Measurements from ENCODE around the gene BHLHE41. TPM values are rescaled to one million over a fixed set of nuclear protein-coding genes. Genes with fewer than 3 reads are reported as not detected.

Gene BHLHE41
- total and polyA plus RNA-seq, 2 donors from 2014 or later, result 2.2 to 34.3 TPM

GRCh38 chr12:26149968-26150500 is 25.2 kb upstream of the BHLHE41 start:
- no peak overlapping the region for H3K9ac ChIP-seq (ENCODE audit: low read length in 3 of 3)
- H3K27ac ChIP-seq (ENCODE audit: low read depth in 2 of 2, low read length in 2 of 2), result no peak overlapping the region
- H3K27me3 ChIP-seq (ENCODE audit: control insufficient read depth, insufficient read depth, low read length), result no peaks in the 10 kb centered on the region
- DNase-seq (peak in 1 of 5 donors; percentile 28), FAIRE-seq (no peak)
- no peak overlapping the region for H3K4me3 ChIP-seq (ENCODE audit: low read length in 3 of 3)
- no peak for TF ChIP-seq CTCF (IDR thresholded peaks at IDR 0.05; ENCODE audit: borderline replicate concordance, extremely low read depth, insufficient read depth)
- no peaks in the 10 kb centered on the region for H3K36me3 ChIP-seq (ENCODE audit: control insufficient read depth in 2 of 3, insufficient read depth in 3 of 3, low read length in 3 of 3)
- intact Hi-C loops (cut with DNase I), result no loop called here
- peaks cover 0 to 5% (median 0%) of the 10 kb centered on the region in 3 donors for H3K4me1 ChIP-seq (ENCODE audit: control insufficient read depth in 2 of 3, insufficient read depth in 2 of 3, low read depth in 1 of 3, low read length in 3 of 3)
- H3K9me3 ChIP-seq (ENCODE audit: control insufficient read depth in 2 of 3, insufficient read depth in 1 of 3, low read length in 3 of 3), result no peaks in the 10 kb centered on the region

GRCh38 chr12:26148291-26148690 is 23.5 kb upstream of the BHLHE41 start:
- Histone ChIP-seq H3K9me3 (ENCODE audit: control insufficient read depth in 2 of 3, insufficient read depth in 1 of 3, low read length in 3 of 3) (no peaks in the 10 kb centered on the region), H3K27me3 (ENCODE audit: control insufficient read depth, insufficient read depth, low read length) (no peaks in the 10 kb centered on the region), H3K36me3 (ENCODE audit: control insufficient read depth in 2 of 3, insufficient read depth in 3 of 3, low read length in 3 of 3) (no peaks in the 10 kb centered on the region), H3K4me3 (ENCODE audit: low read length in 3 of 3) (no peak overlapping the region), H3K27ac (ENCODE audit: low read depth in 2 of 2, low read length in 2 of 2) (no peak overlapping the region), H3K9ac (ENCODE audit: low read length in 3 of 3) (no peak overlapping the region), H3K4me1 (ENCODE audit: control insufficient read depth in 2 of 3, insufficient read depth in 2 of 3, low read depth in 1 of 3, low read length in 3 of 3) (no peaks in the 10 kb centered on the region)
- DNase-seq, result no peak
- no peak for FAIRE-seq
- TF ChIP-seq CTCF (IDR thresholded peaks at IDR 0.05; ENCODE audit: borderline replicate concordance, extremely low read depth, insufficient read depth), result no peak
- intact Hi-C loops (cut with DNase I), result no loop called here

- intact Hi-C loops (cut with DNase I), result no loop called here
- Histone ChIP-seq H3K9me3 (ENCODE audit: control insufficient read depth in 2 of 3, insufficient read depth in 1 of 3, low read length in 3 of 3) (no peaks in the 10 kb centered on the region), H3K4me3 (ENCODE audit: low read length in 3 of 3) (no peak overlapping the region), H3K36me3 (ENCODE audit: control insufficient read depth in 2 of 3, insufficient read depth in 3 of 3, low read length in 3 of 3) (no peaks in the 10 kb centered on the region), H3K27ac (ENCODE audit: low read depth in 2 of 2, low read length in 2 of 2) (no peak overlapping the region), H3K9ac (ENCODE audit: low read length in 3 of 3) (no peak overlapping the region), H3K4me1 (ENCODE audit: control insufficient read depth in 2 of 3, insufficient read depth in 2 of 3, low read depth in 1 of 3, low read length in 3 of 3) (no peaks in the 10 kb centered on the region), H3K27me3 (ENCODE audit: control insufficient read depth, insufficient read depth, low read length) (no peaks in the 10 kb centered on the region)
- no peak for TF ChIP-seq CTCF (IDR thresholded peaks at IDR 0.05; ENCODE audit: borderline replicate concordance, extremely low read depth, insufficient read depth)
- FAIRE-seq (no peak), DNase-seq (no peak)
Measured at GRCh38 chr12:26143291-26143690, 18.5 kb upstream of the BHLHE41 start.

GRCh38 chr12:26138860-26139259 is 14.0 kb upstream of the BHLHE41 start:
- H3K27me3 ChIP-seq (ENCODE audit: control insufficient read depth, insufficient read depth, low read length), result no peaks in the 10 kb centered on the region
- DNase-seq (no peak), FAIRE-seq (no peak)
- no peak overlapping the region for H3K27ac ChIP-seq (ENCODE audit: low read depth in 2 of 2, low read length in 2 of 2)
- H3K4me3 ChIP-seq (ENCODE audit: low read length in 3 of 3), result no peak overlapping the region
- intact Hi-C loops (cut with DNase I), result no loop called here
- no peaks in the 10 kb centered on the region for H3K9me3 ChIP-seq (ENCODE audit: control insufficient read depth in 2 of 3, insufficient read depth in 1 of 3, low read length in 3 of 3)
- no peaks in the 10 kb centered on the region for H3K36me3 ChIP-seq (ENCODE audit: control insufficient read depth in 2 of 3, insufficient read depth in 3 of 3, low read length in 3 of 3)
- no peak for TF ChIP-seq CTCF (IDR thresholded peaks at IDR 0.05; ENCODE audit: borderline replicate concordance, extremely low read depth, insufficient read depth)
- H3K9ac ChIP-seq (ENCODE audit: low read length in 3 of 3), result no peak overlapping the region
- peaks cover 0 to 3% (median 0%) of the 10 kb centered on the region in 3 donors for H3K4me1 ChIP-seq (ENCODE audit: control insufficient read depth in 2 of 3, insufficient read depth in 2 of 3, low read depth in 1 of 3, low read length in 3 of 3)

All from kidney (tissue), 14 donors.